ENCODE measurements around the gene NEGR1. TPM values are rescaled to one million over a fixed set of nuclear protein-coding genes. Genes with fewer than 3 reads are reported as not detected.

NEGR1 gene
- total and polyA plus RNA-seq, 4 donors, result 0.86 to 7.3 (median 2.5) TPM

DNA sequence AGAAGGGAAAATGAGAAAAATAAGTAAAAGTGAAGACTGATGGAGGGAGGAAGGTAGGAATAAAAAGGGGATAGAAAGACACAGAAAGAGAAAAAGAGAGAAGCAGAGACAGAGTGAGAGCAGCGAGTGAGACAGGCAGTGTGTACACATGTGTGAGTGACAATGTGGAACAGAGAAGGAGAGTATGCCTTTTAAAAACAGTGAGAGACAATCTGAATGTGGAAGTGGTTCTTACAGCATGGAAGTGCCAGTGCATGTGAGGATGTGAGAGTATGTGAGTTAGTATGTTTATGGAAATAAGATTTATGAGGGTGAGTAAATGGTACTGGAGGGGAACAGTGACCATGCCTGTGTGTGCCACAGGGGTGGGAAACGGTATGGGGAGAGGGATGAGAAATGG is 1.2 kb downstream of the NEGR1 start:
- ATAC-seq (ENCODE audit: insufficient read depth, low FRiP score) (no peak), DNase-seq (no peak)
- H3K27ac ChIP-seq (ENCODE audit: low read depth in 1 of 2, low read length in 1 of 2), result no peak overlapping the region
- H3K9ac ChIP-seq (ENCODE audit: insufficient read depth in 1 of 2, low read length in 2 of 2), result no peak overlapping the region
- peaks cover 0 to 33% (median 0%) of the 10 kb centered on the region in 3 donors for H3K27me3 ChIP-seq (ENCODE audit: control insufficient read depth in 3 of 3, insufficient read depth in 3 of 3, low read length in 2 of 3)
- no peak overlapping the region for H3K4me3 ChIP-seq
- H3K36me3 ChIP-seq (ENCODE audit: control insufficient read depth in 4 of 4, insufficient read depth in 4 of 4, low read length in 4 of 4), result no peaks in the 10 kb centered on the region
- H3K9me3 ChIP-seq (ENCODE audit: control insufficient read depth in 4 of 4, insufficient read depth in 3 of 4, low read length in 3 of 4), result peaks cover 0 to 4% (median 0%) of the 10 kb centered on the region in 4 donors
- H3K4me1 ChIP-seq (ENCODE audit: control insufficient read depth in 5 of 5, insufficient read depth in 5 of 5, low read length in 5 of 5), result peaks cover 0 to 15% (median 7%) of the 10 kb centered on the region in 5 donors
- WGBS, 2 donors, result 12 to 28% methylated on average over 2 of the region's 2 CpGs
- TF ChIP-seq, protein P1, sequence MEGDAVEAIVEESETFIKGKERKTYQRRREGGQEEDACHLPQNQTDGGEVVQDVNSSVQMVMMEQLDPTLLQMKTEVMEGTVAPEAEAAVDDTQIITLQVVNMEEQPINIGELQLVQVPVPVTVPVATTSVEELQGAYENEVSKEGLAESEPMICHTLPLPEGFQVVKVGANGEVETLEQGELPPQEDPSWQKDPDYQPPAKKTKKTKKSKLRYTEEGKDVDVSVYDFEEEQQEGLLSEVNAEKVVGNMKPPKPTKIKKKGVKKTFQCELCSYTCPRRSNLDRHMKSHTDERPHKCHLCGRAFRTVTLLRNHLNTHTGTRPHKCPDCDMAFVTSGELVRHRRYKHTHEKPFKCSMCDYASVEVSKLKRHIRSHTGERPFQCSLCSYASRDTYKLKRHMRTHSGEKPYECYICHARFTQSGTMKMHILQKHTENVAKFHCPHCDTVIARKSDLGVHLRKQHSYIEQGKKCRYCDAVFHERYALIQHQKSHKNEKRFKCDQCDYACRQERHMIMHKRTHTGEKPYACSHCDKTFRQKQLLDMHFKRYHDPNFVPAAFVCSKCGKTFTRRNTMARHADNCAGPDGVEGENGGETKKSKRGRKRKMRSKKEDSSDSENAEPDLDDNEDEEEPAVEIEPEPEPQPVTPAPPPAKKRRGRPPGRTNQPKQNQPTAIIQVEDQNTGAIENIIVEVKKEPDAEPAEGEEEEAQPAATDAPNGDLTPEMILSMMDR (IDR thresholded peaks at IDR 0.05; ENCODE audit: control extremely low read depth, extremely low read depth), result no peak

GRCh38 chr1:72280711-72281110 is 1.6 kb downstream of the NEGR1 start:
- H3K27ac ChIP-seq (ENCODE audit: low read depth in 1 of 2, low read length in 1 of 2), result no peak overlapping the region
- no peaks in the 10 kb centered on the region for H3K36me3 ChIP-seq (ENCODE audit: control insufficient read depth in 4 of 4, insufficient read depth in 4 of 4, low read length in 4 of 4)
- H3K9me3 ChIP-seq (ENCODE audit: control insufficient read depth in 4 of 4, insufficient read depth in 3 of 4, low read length in 3 of 4), result peaks cover 0 to 4% (median 0%) of the 10 kb centered on the region in 4 donors
- no peak for DNase-seq
- no peak overlapping the region for H3K9ac ChIP-seq (ENCODE audit: insufficient read depth in 1 of 2, low read length in 2 of 2)
- H3K4me3 ChIP-seq, result no peak overlapping the region
- peaks cover 0 to 15% (median 7%) of the 10 kb centered on the region in 5 donors for H3K4me1 ChIP-seq (ENCODE audit: control insufficient read depth in 5 of 5, insufficient read depth in 5 of 5, low read length in 5 of 5)
- no peak for ATAC-seq (ENCODE audit: insufficient read depth, low FRiP score)
- peaks cover 0 to 30% (median 0%) of the 10 kb centered on the region in 3 donors for H3K27me3 ChIP-seq (ENCODE audit: control insufficient read depth in 3 of 3, insufficient read depth in 3 of 3, low read length in 2 of 3)
- TF ChIP-seq, protein P1 (IDR thresholded peaks at IDR 0.05; ENCODE audit: control extremely low read depth, extremely low read depth), result no peak
- WGBS, 2 donors, result 38 to 42% methylated on average over 1 of the region's 1 CpG

- H3K4me3 ChIP-seq, result no peak overlapping the region
- ATAC-seq (ENCODE audit: insufficient read depth, low FRiP score) (no peak), DNase-seq (no peak)
- no peaks in the 10 kb centered on the region for H3K36me3 ChIP-seq (ENCODE audit: control insufficient read depth in 4 of 4, insufficient read depth in 4 of 4, low read length in 4 of 4)
- TF ChIP-seq, protein P1 (IDR thresholded peaks at IDR 0.05; ENCODE audit: control extremely low read depth, extremely low read depth), result no peak
- no peak overlapping the region for H3K9ac ChIP-seq (ENCODE audit: insufficient read depth in 1 of 2, low read length in 2 of 2)
- H3K27ac ChIP-seq (ENCODE audit: low read depth in 1 of 2, low read length in 1 of 2), result no peak overlapping the region
- peaks cover 0 to 30% (median 0%) of the 10 kb centered on the region in 3 donors for H3K27me3 ChIP-seq (ENCODE audit: control insufficient read depth in 3 of 3, insufficient read depth in 3 of 3, low read length in 2 of 3)
- H3K4me1 ChIP-seq (ENCODE audit: control insufficient read depth in 5 of 5, insufficient read depth in 5 of 5, low read length in 5 of 5), result peaks cover 0 to 9% (median 5%) of the 10 kb centered on the region in 5 donors
- H3K9me3 ChIP-seq (ENCODE audit: control insufficient read depth in 4 of 4, insufficient read depth in 3 of 4, low read length in 3 of 4), result peaks cover 0 to 4% (median 0%) of the 10 kb centered on the region in 4 donors
Observed at GRCh38 chr1:72280131-72280530, 2.2 kb downstream of the NEGR1 start.

DNA sequence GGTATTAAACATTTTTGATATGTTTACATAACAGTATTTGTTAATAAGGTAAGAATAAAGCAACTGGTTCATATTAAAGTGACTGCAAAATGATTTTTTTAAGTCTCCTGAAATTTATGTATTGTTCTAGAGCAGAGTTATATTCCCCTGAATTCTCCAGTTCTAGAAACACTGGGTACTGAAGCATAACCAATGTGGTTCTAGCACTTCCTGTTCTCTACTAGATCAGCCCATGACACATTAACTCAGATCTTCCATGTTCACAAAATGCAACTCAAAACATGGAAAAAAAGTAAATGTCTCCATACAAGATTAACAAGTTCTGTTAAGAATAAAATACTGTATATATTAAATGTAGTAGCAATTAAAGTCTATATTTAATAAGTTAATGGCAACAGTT is 3.9 kb downstream of the NEGR1 start:
- Histone ChIP-seq H3K4me3 (no peak overlapping the region), H3K9me3 (ENCODE audit: control insufficient read depth in 4 of 4, insufficient read depth in 3 of 4, low read length in 3 of 4) (peaks cover 0 to 4% (median 0%) of the 10 kb centered on the region in 4 donors), H3K27ac (ENCODE audit: low read depth in 1 of 2, low read length in 1 of 2) (no peak overlapping the region), H3K36me3 (ENCODE audit: control insufficient read depth in 4 of 4, insufficient read depth in 4 of 4, low read length in 4 of 4) (no peaks in the 10 kb centered on the region), H3K9ac (ENCODE audit: insufficient read depth in 1 of 2, low read length in 2 of 2) (no peak overlapping the region), H3K4me1 (ENCODE audit: control insufficient read depth in 5 of 5, insufficient read depth in 5 of 5, low read length in 5 of 5) (peaks cover 0 to 4% (median 0%) of the 10 kb centered on the region in 5 donors), H3K27me3 (ENCODE audit: control insufficient read depth in 3 of 3, insufficient read depth in 3 of 3, low read length in 2 of 3) (peaks cover 0 to 23% (median 0%) of the 10 kb centered on the region in 3 donors)
- DNase-seq (no peak), ATAC-seq (ENCODE audit: insufficient read depth, low FRiP score) (no peak)
- TF ChIP-seq, protein P1 (IDR thresholded peaks at IDR 0.05; ENCODE audit: control extremely low read depth, extremely low read depth), result no peak

Data from lung (tissue), 12 donors.